GM12891 (cell line): ENCODE results near the gene DGKA. TPM values are rescaled to one million over a fixed set of nuclear protein-coding genes. Genes with fewer than 3 reads are reported as not detected.

Experiments
- DNase-seq: peaks from one replicate; pipeline ENCODE4 v3.0.0; 2011; ENCODE audit warnings: low spot score; ENCODE audit not compliant: insufficient read length
- FAIRE-seq: peaks from 2 replicates; lab custom pipeline; 2011; peaks lifted over from hg19 to GRCh38; lab: Jason Lieb, UNC
- PAX5 ChIP-seq: IDR thresholded peaks from 2 replicates; pipeline ENCODE4 v1.6.1; 2011; ENCODE audit warnings: low read length, moderate library complexity, mild to moderate bottlenecking; ENCODE audit not compliant: insufficient read depth, severe bottlenecking
- POLR2A ChIP-seq: IDR thresholded peaks from 2 replicates; pipeline ENCODE4 v1.6.1; 2011; ENCODE audit warnings: low read depth, low read length, control low read depth
- POLR2AphosphoS5 ChIP-seq: IDR thresholded peaks from 2 replicates; pipeline ENCODE4 v1.6.1; 2011; ENCODE audit warnings: low read depth, low read length, control low read depth
- POU2F2 ChIP-seq: IDR thresholded peaks from 2 replicates; pipeline ENCODE4 v1.6.1; 2011; ENCODE audit warnings: low read depth, mild to moderate bottlenecking, control low read depth, low read length, moderate library complexity
- SPI1 ChIP-seq: IDR thresholded peaks from 2 replicates; pipeline ENCODE4 v1.6.1; 2011; ENCODE audit warnings: low read depth, low read length, control low read depth
- TAF1 ChIP-seq: IDR thresholded peaks from 2 replicates; pipeline ENCODE4 v1.6.1; 2011; ENCODE audit warnings: low read depth, low read length, control low read depth
- polyA plus RNA-seq: library from polyadenylated mRNA; unstranded; fragments of >200 nt; gene quantifications from one replicate; pipeline ENCODE4 v1.2.1, GENCODE V29; 2012; ENCODE audit warnings: low read depth, missing spikeins, inconsistent platforms; ENCODE audit not compliant: missing spikeins

Gene DGKA
- 49.3 TPM for polyA plus RNA-seq

DNA sequence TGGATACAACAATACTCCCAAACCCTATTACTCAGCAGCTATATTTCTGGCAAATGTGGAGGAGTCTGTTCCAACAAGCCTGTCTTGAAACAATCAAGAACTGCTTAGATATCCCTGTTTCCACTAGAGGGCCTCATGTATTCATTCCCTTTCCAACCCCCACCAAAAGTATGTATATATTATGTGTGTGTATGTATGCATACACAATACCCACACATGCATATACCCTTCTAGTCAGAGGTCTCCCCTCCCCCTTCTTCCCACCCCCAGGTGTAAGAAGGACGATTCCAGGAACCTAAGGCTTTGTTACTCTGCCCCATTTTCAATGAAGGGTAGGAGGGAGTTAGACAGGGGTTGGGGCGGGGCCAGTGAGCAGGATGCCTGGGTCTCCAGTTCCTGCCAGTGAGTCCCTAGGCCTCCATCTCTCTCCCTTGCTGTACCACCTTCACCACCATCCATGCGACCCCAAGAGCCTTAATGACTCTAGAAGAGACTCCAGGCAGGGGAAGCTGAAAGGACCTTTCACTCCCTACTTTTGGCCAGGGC lies at the start of gene DGKA:
TSS of gene DGKA (plus strand) at position 392 of the 546 bp plus-strand sequence. CDS start 5,342 bp downstream, outside the sequence.
- FAIRE-seq (no peak), DNase-seq (no peak)
- TF ChIP-seq POU2F2 (peak; percentile 55; the same call in 1 of the 2 replicates), POLR2AphosphoS5 (no peak)

DNA sequence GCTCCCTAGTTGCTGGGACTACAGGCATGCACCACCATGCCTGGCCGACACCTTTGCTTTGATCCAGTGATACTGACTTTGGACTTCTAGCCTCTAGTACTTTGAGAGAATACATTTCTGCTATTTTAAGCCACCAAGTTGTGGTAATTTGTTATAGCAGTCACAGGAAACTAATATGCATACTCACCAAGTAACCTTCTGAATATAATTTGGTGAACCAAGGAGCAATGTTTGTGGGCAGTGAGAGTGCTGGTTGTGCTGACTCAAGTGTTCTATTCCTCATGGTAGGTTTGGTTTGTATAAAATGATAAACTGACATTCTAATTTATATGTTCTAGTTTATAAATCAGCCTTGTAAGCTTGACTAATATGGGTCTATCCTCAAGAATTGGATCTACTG lies 45.8 kb upstream of the DGKA start:
- DNase-seq (no peak), FAIRE-seq (no peak)
- TF ChIP-seq TAF1 (no peak), POLR2AphosphoS5 (no peak), PAX5 (no peak), POU2F2 (no peak), SPI1 (no peak), POLR2A (no peak)

DNA sequence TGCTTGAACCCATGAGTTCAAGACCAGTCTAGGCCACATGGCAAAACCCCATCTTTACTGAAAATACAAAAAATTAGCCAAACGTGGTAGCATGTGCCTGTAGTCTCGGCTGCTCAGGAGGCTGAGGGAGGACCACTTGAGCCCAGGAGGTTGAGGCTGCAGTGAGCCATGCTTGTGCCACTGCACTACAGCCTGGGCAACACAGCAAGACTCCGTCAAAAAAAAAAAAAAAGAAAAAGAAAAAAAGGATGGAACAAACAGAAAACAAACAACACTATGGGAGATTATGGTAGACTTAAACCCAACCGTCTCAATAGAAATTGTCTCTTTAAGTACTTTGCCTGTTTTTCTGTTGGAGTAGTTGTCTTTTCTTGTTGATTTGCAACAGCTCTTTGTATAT lies 39.7 kb upstream of the DGKA start:
- TF ChIP-seq POLR2A = no peak
- FAIRE-seq (no peak), DNase-seq (no peak)

GRCh38 chr12:55893723-55894122 lies 37.2 kb upstream of the DGKA start:
- no peak for DNase-seq
- FAIRE-seq = no peak
- TF ChIP-seq POU2F2 = no peak
- no peak for TF ChIP-seq SPI1
- TF ChIP-seq POLR2AphosphoS5 = no peak
- TF ChIP-seq TAF1 = no peak
- TF ChIP-seq POLR2A = no peak
- no peak for TF ChIP-seq PAX5

DNA sequence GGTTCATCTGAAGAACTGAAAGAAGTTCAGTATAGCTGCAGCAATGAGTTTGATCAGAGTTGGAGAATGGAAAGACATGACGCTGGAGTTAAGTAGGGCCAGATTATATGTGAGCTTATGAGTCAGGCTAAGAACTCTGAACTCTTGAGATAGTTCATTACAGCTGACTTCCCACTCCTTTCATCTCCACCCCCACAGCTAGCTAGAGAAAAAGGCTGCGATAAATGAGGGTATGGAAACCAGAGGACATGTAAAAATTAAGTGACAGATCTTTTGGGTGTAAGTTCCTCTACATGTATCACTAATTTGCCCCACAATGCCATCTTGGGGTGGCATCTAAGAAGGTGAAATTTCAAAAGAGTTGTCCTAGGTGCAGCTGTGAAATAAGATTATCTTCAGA lies 31.9 kb upstream of the DGKA start:
- DNase-seq (no peak), FAIRE-seq (no peak)
- no peak for TF ChIP-seq PAX5
- TF ChIP-seq POLR2A = no peak
- no peak for TF ChIP-seq POU2F2
- TF ChIP-seq POLR2AphosphoS5 = no peak
- TF ChIP-seq SPI1 = no peak

- TF ChIP-seq POLR2AphosphoS5 = no peak
- TF ChIP-seq POU2F2 = no peak
- no peak for TF ChIP-seq PAX5
- TF ChIP-seq SPI1 = no peak
- TF ChIP-seq POLR2A = no peak
- TF ChIP-seq TAF1 = no peak
- no peak for FAIRE-seq
- no peak for DNase-seq
Measured at GRCh38 chr12:55901881-55902490, 29.0 kb upstream of the DGKA start.

DNA sequence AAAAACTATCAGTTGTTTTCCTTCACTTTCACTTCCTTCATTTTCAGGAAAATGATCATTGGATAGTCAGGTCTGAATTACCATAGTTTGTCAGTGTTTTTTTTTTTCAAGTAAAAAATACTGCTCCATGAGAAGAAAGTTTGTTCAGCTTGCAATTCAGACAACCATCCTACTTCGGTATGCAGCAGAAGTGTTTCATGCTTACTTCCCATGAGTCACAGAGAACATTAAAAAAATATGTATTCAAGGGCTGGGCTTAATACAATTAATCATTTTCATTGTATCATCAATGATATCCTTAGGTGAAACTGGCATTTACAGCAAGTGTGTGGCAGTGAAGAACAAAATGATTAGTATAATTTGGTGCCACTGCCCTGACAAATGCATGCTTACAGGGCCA lies 24.9 kb upstream of the DGKA start:
- DNase-seq = no peak
- TF ChIP-seq SPI1 = peak; percentile 27; the same call in 1 of the 2 replicates
- TF ChIP-seq PAX5 = no peak
- no peak for FAIRE-seq

GRCh38 chr12:55908726-55909512 lies 22.0 kb upstream of the DGKA start:
- no peak for TF ChIP-seq TAF1
- no peak for TF ChIP-seq PAX5
- no peak for TF ChIP-seq POLR2A
- TF ChIP-seq SPI1 = no peak
- DNase-seq = no peak
- FAIRE-seq = no peak

DNA sequence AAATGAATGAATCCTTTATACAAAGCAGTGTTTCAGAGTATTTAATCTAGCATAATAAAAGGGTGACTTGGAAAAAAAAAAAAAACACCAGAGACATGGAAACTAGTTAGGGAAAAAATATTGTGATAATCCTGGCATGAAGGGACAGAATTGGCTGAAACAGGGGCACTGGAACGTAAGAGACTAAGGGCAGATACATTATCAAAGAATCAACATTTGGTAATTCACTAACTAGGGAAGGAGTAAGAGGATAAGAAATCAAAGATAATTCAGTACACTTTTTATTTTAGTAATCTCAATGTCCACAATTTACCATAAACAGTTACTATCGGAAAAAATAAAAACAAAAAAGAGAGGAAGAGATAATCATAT lies 21.5 kb upstream of the DGKA start:
- no peak for TF ChIP-seq PAX5
- no peak for TF ChIP-seq SPI1
- no peak for TF ChIP-seq POLR2A
- TF ChIP-seq TAF1 = no peak
- TF ChIP-seq POU2F2 = no peak
- TF ChIP-seq POLR2AphosphoS5 = no peak
- DNase-seq (no peak), FAIRE-seq (no peak)

- TF ChIP-seq POLR2A = no peak
- TF ChIP-seq PAX5 = no peak
- no peak for TF ChIP-seq TAF1
- no peak for TF ChIP-seq SPI1
- TF ChIP-seq POU2F2 = no peak
- TF ChIP-seq POLR2AphosphoS5 = no peak
- DNase-seq (no peak), FAIRE-seq (no peak)
Measured at GRCh38 chr12:55912908-55913307, 18.1 kb upstream of the DGKA start.
